GM18526 (cell line): ENCODE measurements around the gene GRK2.

Experiments used
- POLR2A ChIP-seq: IDR thresholded peaks from 3 replicates; pipeline ENCODE4 v1.6.1; 2011; ENCODE audit not compliant: insufficient read length; ENCODE audit errors: extremely low read depth

GRK2 gene

GRCh38 chr11:67320691-67321090 lies 54.4 kb downstream of the GRK2 start:
- no peak for TF ChIP-seq POLR2A

GRCh38 chr11:67321313-67321871 lies 55.1 kb downstream of the GRK2 start:
- no peak for TF ChIP-seq POLR2A

- no peak for TF ChIP-seq POLR2A
These were observed 55.8 kb downstream of the GRK2 start for GRCh38 chr11:67322049-67322448.

GRCh38 chr11:67323526-67323925 lies 57.3 kb downstream of the GRK2 start:
- TF ChIP-seq POLR2A: no peak

GRCh38 chr11:67332081-67332691 lies 65.9 kb downstream of the GRK2 start:
- no peak for TF ChIP-seq POLR2A
